HepG2 (cell line): ENCODE measurements around the gene ALDH3B1. TPM values are rescaled to one million over a fixed set of nuclear protein-coding genes. Genes with fewer than 3 reads are reported as not detected.

Experiments
- CEBPZ ChIP-seq: IDR thresholded peaks from 2 replicates; pipeline ENCODE4 v1.6.1; 2012; ENCODE audit warnings: low read length, improper control_type of control experiment
- HINFP ChIP-seq: sonication (generic); formaldehyde crosslinking; IDR thresholded peaks from 2 replicates; pipeline ENCODE4 v1.4.0; 2020; ENCODE audit warnings: low read depth, mild to moderate bottlenecking, missing genetic modification reagents
- KAT8 ChIP-seq: IDR thresholded peaks from 2 replicates; pipeline ENCODE4 v1.6.1; 2016; ENCODE audit warnings: missing genetic modification reagents, missing compliant biosample characterization
- NFIB ChIP-seq: sonication (generic); formaldehyde crosslinking; IDR thresholded peaks from 2 replicates; pipeline ENCODE4 v1.9.0; 2021; ENCODE audit warnings: missing genetic modification reagents, mild to moderate bottlenecking, borderline replicate concordance
- POGK ChIP-seq: sonication (generic); formaldehyde crosslinking; conservative IDR thresholded peaks from 2 replicates; pipeline ENCODE4 v1.8.0; 2022; ENCODE audit warnings: mild to moderate bottlenecking, moderate library complexity, missing genetic modification reagents
- TOPORS ChIP-seq: sonication (generic); formaldehyde crosslinking; IDR thresholded peaks from 2 replicates; pipeline ENCODE4 v1.8.0; 2023; ENCODE audit warnings: mild to moderate bottlenecking, missing genetic modification reagents
- ZBTB38 ChIP-seq: sonication (generic); formaldehyde crosslinking; IDR thresholded peaks from 2 replicates; pipeline ENCODE4 v1.5.1; 2020; ENCODE audit warnings: mild to moderate bottlenecking, missing genetic modification reagents
- ZFP91 ChIP-seq: sonication (generic); formaldehyde crosslinking; IDR thresholded peaks from 2 replicates; pipeline ENCODE4 v1.9.0; 2022; ENCODE audit warnings: missing genetic modification reagents, mild to moderate bottlenecking, borderline replicate concordance
- ZNF232 ChIP-seq: sonication (generic); formaldehyde crosslinking; IDR thresholded peaks from 2 replicates; pipeline ENCODE4 v1.4.0; 2020; ENCODE audit warnings: missing genetic modification reagents, borderline replicate concordance
- ZNF546 ChIP-seq: sonication (generic); formaldehyde crosslinking; conservative IDR thresholded peaks from 2 replicates; pipeline ENCODE4 v1.8.1; 2023; ENCODE audit warnings: mild to moderate bottlenecking, missing genetic modification reagents
- ZNF644 ChIP-seq: IDR thresholded peaks from 2 replicates; pipeline ENCODE4 v1.6.1; 2016; ENCODE audit warnings: low read depth
- ZNF781 ChIP-seq: sonication (generic); formaldehyde crosslinking; IDR thresholded peaks from 2 replicates; pipeline ENCODE4 v1.5.1; 2020; ENCODE audit warnings: borderline replicate concordance, mild to moderate bottlenecking, missing genetic modification reagents; ENCODE audit errors: not compliant biosample characterization
- ZNF879 ChIP-seq: sonication (generic); formaldehyde crosslinking; IDR thresholded peaks from 2 replicates; pipeline ENCODE4 v1.8.1; 2023; ENCODE audit warnings: missing genetic modification reagents
- polyA plus RNA-seq, 8 experiments: library from polyadenylated mRNA; depleted of rRNA in 3 of 8; stranded (reverse) in 7 of 8; unstranded in 1 of 8; fragments of >200 nt; fragmentation: Illumina TruSeq in 4 of 8; extraction: Trizol in 4 of 8; gene quantifications; 2 replicates each; pipeline versions ENCODE4 v1.2.1 to v1.2.3, GENCODE V29; 2011 to 2016; ENCODE audit warnings: low read depth in 4 of 8, missing spikeins in 1 of 8, mixed read lengths in 1 of 8; ENCODE audit not compliant: insufficient read depth in 1 of 8
- total RNA-seq, 5 experiments: library from RNA; depleted of rRNA; stranded (reverse); fragments of >200 nt; fragmentation: Illumina TruSeq; extraction: Trizol; gene quantifications; 2 replicates each; pipeline ENCODE4 v1.2.3, GENCODE V29; 2016; ENCODE audit warnings: low read depth in 1 of 5
- TF ChIP-seq, protein P1 (sequence below): sonication (generic); formaldehyde crosslinking; IDR thresholded peaks from 2 replicates; pipeline ENCODE4 v1.4.0; 2020; ENCODE audit warnings: missing genetic modification reagents, mild to moderate bottlenecking, borderline replicate concordance
- TF ChIP-seq, protein P2 (sequence below): sonication (generic); formaldehyde crosslinking; IDR thresholded peaks from 2 replicates; pipeline ENCODE4 v1.5.0; 2020; ENCODE audit warnings: mild to moderate bottlenecking, low read depth, missing genetic modification reagents, borderline replicate concordance

ALDH3B1 gene
- total and polyA plus RNA-seq, 2 of the 13 experiments (the other 11 are each of a cell fraction or from before 2014, with no cell fraction given), result 4.0 to 6.7 TPM

- no peak for TF ChIP-seq ZNF546 (CRISPR knock-in tag)
- no peak for TF ChIP-seq KAT8 (CRISPR knock-in tag)
- TF ChIP-seq ZNF232 (CRISPR knock-in tag), result no peak
- TF ChIP-seq ZNF781 (CRISPR knock-in tag), result no peak
- TF ChIP-seq, protein P1, sequence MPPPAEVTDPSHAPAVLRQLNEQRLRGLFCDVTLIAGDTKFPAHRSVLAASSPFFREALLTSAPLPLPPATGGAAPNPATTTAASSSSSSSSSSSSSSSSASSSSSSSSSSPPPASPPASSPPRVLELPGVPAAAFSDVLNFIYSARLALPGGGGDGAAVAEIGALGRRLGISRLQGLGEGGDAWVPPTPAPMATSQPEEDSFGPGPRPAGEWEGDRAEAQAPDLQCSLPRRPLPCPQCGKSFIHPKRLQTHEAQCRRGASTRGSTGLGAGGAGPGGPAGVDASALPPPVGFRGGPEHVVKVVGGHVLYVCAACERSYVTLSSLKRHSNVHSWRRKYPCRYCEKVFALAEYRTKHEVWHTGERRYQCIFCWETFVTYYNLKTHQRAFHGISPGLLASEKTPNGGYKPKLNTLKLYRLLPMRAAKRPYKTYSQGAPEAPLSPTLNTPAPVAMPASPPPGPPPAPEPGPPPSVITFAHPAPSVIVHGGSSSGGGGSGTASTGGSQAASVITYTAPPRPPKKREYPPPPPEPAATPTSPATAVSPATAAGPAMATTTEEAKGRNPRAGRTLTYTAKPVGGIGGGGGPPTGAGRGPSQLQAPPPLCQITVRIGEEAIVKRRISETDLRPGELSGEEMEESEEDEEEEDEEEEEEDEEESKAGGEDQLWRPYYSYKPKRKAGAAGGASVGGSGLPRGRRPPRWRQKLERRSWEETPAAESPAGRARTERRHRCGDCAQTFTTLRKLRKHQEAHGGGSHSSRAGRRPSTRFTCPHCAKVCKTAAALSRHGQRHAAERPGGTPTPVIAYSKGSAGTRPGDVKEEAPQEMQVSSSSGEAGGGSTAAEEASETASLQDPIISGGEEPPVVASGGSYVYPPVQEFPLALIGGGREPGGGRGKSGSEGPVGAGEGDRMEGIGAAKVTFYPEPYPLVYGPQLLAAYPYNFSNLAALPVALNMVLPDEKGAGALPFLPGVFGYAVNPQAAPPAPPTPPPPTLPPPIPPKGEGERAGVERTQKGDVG (CRISPR knock-in tag), result peak; percentile 66; the same call in 1 of the 2 replicates
- TF ChIP-seq HINFP, result no peak
- TF ChIP-seq TOPORS, result 0 out of 2 replicates have a peak, but pooled peaks have one; percentile 2
- no peak for TF ChIP-seq ZNF879
- no peak for TF ChIP-seq CEBPZ
- TF ChIP-seq, protein P2, sequence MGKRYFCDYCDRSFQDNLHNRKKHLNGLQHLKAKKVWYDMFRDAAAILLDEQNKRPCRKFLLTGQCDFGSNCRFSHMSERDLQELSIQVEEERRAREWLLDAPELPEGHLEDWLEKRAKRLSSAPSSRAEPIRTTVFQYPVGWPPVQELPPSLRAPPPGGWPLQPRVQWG (CRISPR knock-in tag), result no peak
- TF ChIP-seq ZFP91 (CRISPR knock-in tag), result peak; percentile 16; the same call in 1 of the 2 replicates
- TF ChIP-seq ZBTB38 (CRISPR knock-in tag), result peak; percentile 100
- TF ChIP-seq NFIB (CRISPR knock-in tag), result no peak
- TF ChIP-seq ZNF644 (CRISPR knock-in tag), result no peak
- 0 out of 2 replicates have a peak, but pooled peaks have one; percentile 24 for TF ChIP-seq POGK (CRISPR knock-in tag)
Measured at GRCh38 chr11:68002938-68003845, 6.9 kb upstream of the ALDH3B1 start (continued).
